ENCODE measurements around the gene RFWD3. TPM values are rescaled to one million over a fixed set of nuclear protein-coding genes. Genes with fewer than 3 reads are reported as not detected.

The RFWD3 gene
- total and polyA plus RNA-seq, 10 donors, result 4.6 to 40.6 (median 30.1) TPM

DNA sequence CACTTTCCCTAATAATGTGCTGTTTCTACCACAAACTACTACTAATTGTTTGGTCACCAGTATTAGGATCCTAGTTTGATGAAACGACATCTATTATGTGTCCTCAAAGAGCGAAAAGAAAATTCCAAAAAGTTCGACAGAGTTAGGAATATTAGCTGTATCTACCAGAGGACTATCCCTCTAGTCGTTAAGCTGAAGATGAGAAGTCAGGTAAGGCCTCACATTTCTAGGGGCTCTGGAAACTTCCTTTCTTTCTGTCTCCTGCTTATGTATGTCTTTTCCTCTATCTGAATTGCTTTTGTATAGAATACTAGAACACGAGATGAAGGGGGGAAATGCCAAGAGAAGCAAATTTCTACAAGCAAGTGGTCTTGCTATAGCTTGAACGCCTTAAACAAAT lies 61.3 kb downstream of the RFWD3 start:
- Histone ChIP-seq H3K36me3 (no peaks in the 10 kb centered on the region), H3K27ac (peak overlapping the region in 5 of 8 donors; percentile 94 to 99 (median 98)), H3K27me3 (replicated peaks in 1 of 7) (no peaks in the 10 kb centered on the region), H3K4me1 (peaks cover 30 to 74% (median 64%) of the 10 kb centered on the region in 6 donors), H3K9me3 (no peaks in the 10 kb centered on the region), H3K4me3 (peak overlapping the region in 6 of 8 donors; percentile 76 to 96 (median 94))
- WGBS, 5 donors, result 58 to 73% (median 64%) methylated on average over 6 of the region's 6 CpGs
- TF ChIP-seq POLR2A (IDR thresholded peaks at IDR 0.05) (no peak), POLR2AphosphoS5 (IDR thresholded peaks at IDR 0.05) (no peak)
- TF ChIP-seq, protein P1, sequence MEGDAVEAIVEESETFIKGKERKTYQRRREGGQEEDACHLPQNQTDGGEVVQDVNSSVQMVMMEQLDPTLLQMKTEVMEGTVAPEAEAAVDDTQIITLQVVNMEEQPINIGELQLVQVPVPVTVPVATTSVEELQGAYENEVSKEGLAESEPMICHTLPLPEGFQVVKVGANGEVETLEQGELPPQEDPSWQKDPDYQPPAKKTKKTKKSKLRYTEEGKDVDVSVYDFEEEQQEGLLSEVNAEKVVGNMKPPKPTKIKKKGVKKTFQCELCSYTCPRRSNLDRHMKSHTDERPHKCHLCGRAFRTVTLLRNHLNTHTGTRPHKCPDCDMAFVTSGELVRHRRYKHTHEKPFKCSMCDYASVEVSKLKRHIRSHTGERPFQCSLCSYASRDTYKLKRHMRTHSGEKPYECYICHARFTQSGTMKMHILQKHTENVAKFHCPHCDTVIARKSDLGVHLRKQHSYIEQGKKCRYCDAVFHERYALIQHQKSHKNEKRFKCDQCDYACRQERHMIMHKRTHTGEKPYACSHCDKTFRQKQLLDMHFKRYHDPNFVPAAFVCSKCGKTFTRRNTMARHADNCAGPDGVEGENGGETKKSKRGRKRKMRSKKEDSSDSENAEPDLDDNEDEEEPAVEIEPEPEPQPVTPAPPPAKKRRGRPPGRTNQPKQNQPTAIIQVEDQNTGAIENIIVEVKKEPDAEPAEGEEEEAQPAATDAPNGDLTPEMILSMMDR (IDR thresholded peaks at IDR 0.05 in 8 of 11, conservative IDR thresholded peaks at IDR 0.05 in 3 of 11), result no peak
- intact Hi-C loops (cut with DNase I; ENCODE audit: low total_unique reads), result no loop called here
- no peak for DNase-seq

DNA sequence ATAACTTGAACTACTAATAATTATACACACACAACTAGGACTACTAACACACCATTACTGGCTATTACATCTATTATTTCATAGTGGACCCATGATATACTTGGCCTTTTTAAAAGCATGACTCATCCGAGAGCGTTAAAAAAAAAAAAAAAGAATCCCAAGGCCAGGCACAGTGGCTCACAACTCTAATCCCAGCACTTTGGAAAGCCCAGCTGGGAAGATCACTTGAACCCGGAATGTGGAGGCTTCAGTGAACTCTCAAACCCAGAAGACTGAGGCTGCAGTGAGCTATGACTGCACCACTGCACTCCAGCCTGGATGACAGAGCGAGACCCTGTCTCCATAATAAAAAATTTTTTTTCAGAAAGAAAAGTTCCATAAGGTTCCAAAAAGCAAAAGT lies 62.8 kb downstream of the RFWD3 start:
- peak overlapping the region in 1 of 8 donors; percentile 95 for H3K4me3 ChIP-seq
- no peak overlapping the region for H3K27ac ChIP-seq
- intact Hi-C loops (cut with DNase I; ENCODE audit: low total_unique reads), result no loop called here
- TF ChIP-seq POLR2AphosphoS5 (IDR thresholded peaks at IDR 0.05) (no peak), POLR2A (IDR thresholded peaks at IDR 0.05) (no peak)
- TF ChIP-seq, protein P1 (IDR thresholded peaks at IDR 0.05 in 8 of 11, conservative IDR thresholded peaks at IDR 0.05 in 3 of 11), result no peak
- no peaks in the 10 kb centered on the region for H3K27me3 ChIP-seq (replicated peaks in 1 of 7)
- 65 to 86% (median 83%) methylated on average over 4 of the region's 4 CpGs for WGBS, 5 donors
- no peak for DNase-seq
- H3K36me3 ChIP-seq, result no peaks in the 10 kb centered on the region
- H3K9me3 ChIP-seq, result no peaks in the 10 kb centered on the region
- peaks cover 30 to 89% (median 68%) of the 10 kb centered on the region in 6 donors for H3K4me1 ChIP-seq

DNA sequence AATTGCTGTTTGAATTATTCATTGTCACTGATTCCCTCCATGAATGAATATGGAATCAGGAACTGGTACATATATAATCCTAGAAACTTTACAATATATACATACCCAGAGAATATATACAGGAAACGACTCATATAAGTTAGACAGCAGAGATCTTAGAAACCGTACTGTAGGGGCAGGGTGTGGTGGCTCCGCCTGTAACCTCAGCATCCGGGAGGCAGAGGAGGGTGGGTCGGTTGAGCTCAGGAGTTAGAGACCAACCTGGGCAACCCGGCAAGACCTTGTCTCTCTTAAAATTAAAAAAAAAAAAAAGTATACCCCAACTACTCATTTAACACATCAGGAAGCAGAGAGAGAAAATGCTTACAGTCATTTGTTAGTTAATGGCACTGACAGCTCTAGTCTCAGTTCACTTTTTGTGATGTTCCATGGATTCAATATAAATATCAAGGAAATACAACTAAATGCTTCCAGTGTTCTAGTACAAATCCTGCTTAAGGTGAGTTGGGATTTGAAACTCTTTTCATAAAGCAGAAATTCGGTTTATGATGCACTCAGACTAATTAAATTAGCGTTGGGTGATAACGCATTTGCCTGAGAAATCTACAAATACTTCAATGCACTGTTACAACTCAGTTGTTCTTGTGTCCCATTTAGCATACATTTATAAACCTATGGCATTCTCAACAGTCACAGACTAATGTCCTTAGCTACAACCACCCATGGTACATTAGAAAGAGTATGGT lies 65.4 kb downstream of the RFWD3 start:
- Histone ChIP-seq H3K4me3 (no peak overlapping the region), H3K27me3 (replicated peaks in 1 of 7) (no peaks in the 10 kb centered on the region), H3K27ac (peak overlapping the region in 4 of 8 donors; percentile 33 to 68 (median 46)), H3K9me3 (no peaks in the 10 kb centered on the region), H3K4me1 (peaks cover 27 to 81% (median 59%) of the 10 kb centered on the region in 6 donors), H3K36me3 (peaks cover 0 to 23% (median 2%) of the 10 kb centered on the region in 6 donors)
- intact Hi-C loops (cut with DNase I; ENCODE audit: low total_unique reads), result no loop called here
- peak; percentile 77 for DNase-seq
- 40 to 47% (median 42%) methylated on average over 9 of the region's 9 CpGs for WGBS, 5 donors
- TF ChIP-seq, protein P1 (IDR thresholded peaks at IDR 0.05 in 8 of 11, conservative IDR thresholded peaks at IDR 0.05 in 3 of 11), result no peak
- TF ChIP-seq POLR2A (IDR thresholded peaks at IDR 0.05) (no peak), POLR2AphosphoS5 (IDR thresholded peaks at IDR 0.05) (no peak)

GRCh38 chr16:74596586-74596985 lies 70.1 kb downstream of the RFWD3 start:
- Histone ChIP-seq H3K9me3 (no peaks in the 10 kb centered on the region), H3K27ac (no peak overlapping the region), H3K4me1 (peaks cover 11 to 70% (median 24%) of the 10 kb centered on the region in 6 donors), H3K27me3 (replicated peaks in 1 of 7) (no peaks in the 10 kb centered on the region), H3K4me3 (no peak overlapping the region), H3K36me3 (peaks cover 0 to 32% (median 3%) of the 10 kb centered on the region in 6 donors)
- WGBS, 5 donors, result 93 to 98% (median 95%) methylated on average over 2 of the region's 2 CpGs
- no peak for DNase-seq
- TF ChIP-seq, protein P1 (IDR thresholded peaks at IDR 0.05 in 8 of 11, conservative IDR thresholded peaks at IDR 0.05 in 3 of 11), result no peak
- TF ChIP-seq POLR2AphosphoS5 (IDR thresholded peaks at IDR 0.05), result no peak
- no peak for TF ChIP-seq POLR2A (IDR thresholded peaks at IDR 0.05)
- intact Hi-C loops (cut with DNase I; ENCODE audit: low total_unique reads), result no loop called here
